Astrocyte (in vitro differentiated cells and primary cell): ENCODE data around the gene SMIM24.

Source experiments
- CTCF ChIP-seq: IDR thresholded peaks from 2 replicates; pipeline ENCODE4 v1.5.1; 2011; ENCODE audit warnings: low read depth, mild to moderate bottlenecking, inconsistent platforms, low read length, moderate library complexity; ENCODE audit not compliant: insufficient read depth
- EZH2 ChIP-seq: IDR thresholded peaks from 2 replicates; pipeline ENCODE4 v1.6.1; 2012; ENCODE audit warnings: mild to moderate bottlenecking, low read length, inconsistent platforms; ENCODE audit not compliant: insufficient read depth

- TF ChIP-seq CTCF = no peak
- TF ChIP-seq EZH2 = no peak
Measured at GRCh38 chr19:3462991-3463713, 17.2 kb downstream of the SMIM24 start.
